DMS153 treated with DMSO at 0.1 percent for 48 hours (cell line): ENCODE results near the gene OLFM4.

ENCODE experiments used
- DNase-seq: peaks from one replicate; lab custom pipeline; 2025; ENCODE audit not compliant: unreplicated experiment; lab: John Stamatoyannopoulos, UW

The OLFM4 gene

DNA sequence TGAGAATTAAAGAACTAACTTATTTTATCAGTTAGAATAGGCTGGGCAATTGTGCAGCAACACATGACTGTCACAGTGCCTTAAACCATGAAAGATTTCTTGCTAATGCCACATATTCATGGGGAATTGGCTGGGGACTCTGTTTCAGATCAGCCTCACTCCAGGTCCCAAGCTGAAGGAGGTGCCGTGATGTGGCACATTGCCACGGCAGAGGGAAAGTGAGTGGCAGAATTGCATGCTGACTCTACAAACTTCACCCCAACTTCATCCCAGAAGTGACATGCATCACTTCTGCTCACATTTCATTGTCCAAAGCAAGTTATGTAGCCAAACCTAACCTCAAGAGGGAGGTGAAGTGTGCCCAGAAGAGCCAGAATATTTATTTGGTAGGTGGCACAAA, 37.8 kb downstream of the OLFM4 start:
- no peak for DNase-seq

DNA sequence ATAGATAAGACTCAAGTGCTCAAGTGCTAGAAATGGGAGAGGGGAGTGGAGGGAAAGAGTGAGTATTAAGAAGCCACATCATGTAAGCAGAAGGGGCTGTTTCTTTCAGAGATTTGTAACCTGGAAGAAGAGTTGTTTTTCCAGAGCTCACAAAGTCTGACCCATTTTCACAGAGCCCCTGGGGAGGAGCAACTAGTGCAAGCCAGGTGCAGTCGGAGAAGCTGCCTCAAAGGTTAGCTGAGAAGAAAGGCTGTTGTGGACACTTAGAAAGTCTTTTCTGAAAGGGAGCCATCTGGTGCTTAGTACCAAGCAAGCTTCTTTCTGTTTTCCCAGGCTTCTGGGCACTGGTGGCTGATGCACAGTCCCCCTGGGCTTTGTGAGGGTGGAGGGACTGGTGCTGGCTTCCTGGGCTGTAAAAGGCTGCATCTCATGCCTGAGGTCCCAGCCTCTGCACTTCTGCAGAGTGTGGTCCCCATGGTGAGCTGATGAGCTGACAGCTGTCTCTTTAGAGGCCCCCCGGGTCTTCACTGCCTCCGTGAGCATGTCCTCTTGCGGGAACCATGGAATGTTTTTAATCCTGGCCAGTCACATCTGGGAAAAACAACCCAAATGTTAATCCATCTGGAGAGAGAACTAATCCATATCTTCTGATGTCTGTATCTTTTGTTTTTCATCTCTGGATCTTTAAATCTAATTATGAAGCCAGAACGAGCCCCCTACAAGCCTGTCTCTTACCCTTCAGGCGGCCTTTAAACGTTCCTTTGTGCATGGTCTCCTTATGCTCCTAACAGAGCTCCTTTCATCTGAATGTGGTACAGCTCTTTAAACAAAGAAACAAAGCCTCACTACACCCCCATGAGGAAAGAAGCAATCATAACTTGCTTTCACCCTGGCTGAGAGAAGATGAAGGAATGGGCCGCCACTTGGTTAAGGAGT, 40.2 kb downstream of the OLFM4 start:
- no peak for DNase-seq

DNA sequence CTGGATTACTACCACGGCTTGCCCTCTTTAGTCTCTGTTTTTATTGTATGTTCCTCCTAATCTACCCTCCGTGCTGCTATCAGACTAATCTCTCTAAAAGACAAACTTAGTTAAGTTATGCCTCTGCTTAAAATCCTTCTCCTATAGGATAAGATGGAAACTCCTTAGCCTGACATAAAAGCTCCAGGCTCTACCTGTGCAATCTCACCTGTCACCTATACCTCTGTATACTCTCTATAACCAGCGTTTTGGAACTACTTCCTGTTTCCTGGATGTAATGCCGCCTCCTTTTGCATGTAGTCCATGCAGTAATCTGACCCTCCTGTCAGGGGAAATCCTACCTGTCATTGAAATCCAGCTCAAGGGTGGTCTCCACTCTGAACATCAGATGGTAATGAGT, 41.2 kb downstream of the OLFM4 start:
- no peak for DNase-seq

DNA sequence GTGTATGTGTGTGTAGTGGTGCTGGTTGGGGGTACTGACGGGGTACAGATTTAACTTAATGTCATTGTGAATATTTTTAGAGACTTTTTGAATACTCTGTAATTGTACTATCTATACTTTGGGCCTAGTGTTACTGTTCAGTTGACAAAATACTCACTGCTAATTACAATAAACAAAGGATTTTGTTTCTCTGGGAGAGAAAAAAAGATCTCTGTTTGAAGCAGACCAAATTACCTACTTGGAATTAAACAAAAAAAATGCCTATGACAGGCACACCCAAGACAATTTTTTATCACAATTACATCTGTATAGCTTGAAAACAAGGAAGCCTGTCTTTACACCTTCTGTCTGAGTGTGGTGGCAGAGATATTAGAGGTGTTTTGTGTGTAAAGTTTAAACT, 45.1 kb downstream of the OLFM4 start:
- no peak for DNase-seq

DNA sequence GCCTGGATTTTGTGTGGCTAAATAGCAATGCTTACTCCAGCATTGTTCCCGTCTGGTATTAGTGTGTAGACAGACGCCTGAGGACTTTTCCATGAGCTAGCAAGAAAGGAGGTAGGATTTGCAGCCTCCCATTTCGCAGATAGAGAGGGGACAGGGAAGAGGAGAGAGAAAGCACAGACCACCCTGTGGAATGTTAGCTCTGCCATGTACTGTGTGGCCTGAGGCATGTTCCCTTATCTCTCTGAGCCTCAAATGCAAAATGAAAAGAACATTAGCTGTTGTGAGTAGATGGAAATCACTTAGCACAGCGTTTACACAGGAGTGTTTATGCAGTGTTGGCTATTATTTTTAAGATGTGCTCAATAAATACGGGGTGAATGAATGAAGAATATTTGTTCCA, 45.5 kb downstream of the OLFM4 start:
- DNase-seq, result no peak

DNA sequence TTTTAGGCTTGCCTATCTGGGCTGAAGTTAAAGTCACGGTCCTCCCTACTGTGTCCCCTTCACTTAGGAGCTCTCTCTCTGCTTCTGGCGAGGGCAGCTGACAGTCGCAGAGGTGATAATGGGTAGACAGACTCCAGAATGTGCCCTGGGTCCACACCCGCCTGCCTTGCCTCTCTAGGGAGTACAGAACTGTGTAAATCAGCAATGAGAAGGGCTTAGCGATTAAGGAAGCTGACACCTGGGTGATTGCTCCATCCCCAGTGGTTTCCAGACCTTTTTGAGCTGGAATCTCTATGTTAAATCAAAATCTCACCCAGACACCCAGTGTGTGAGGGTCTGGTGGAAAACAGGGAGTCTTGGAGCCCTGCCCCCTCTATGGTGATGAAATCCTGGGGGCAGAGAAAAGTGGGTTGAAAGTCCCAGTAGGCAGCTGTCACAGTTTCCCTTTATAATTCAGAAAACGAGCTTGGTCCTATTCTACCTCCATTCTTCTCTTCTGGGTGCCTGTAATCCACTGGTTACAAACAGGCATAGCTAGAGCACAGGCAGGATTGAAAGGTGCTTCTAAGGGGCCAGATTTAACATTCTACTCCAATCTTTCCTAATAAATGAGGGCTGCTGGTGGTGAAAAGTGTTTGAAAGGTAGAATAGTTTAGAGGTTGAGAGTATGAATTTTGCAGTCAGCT, 46.9 kb downstream of the OLFM4 start:
- DNase-seq, result no peak

DNA sequence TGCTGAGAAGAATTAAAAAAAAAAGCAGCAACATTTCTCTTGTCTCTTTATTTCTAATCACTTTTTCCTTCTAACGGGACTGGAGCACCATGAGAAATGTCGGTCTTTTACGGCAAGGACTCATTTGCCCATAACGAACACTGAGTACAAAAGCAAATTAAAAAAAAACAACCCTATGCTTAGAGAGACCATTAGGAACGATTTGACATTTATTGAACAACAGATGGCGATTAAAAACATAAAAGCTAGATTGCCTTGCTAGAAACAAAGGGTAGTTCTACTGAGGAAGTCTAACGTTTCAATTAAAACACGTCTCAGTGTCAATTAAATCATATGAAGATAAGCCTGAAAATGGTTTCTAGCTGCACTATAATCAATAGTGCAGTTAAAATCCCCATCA, 51.1 kb downstream of the OLFM4 start:
- no peak for DNase-seq

DNA sequence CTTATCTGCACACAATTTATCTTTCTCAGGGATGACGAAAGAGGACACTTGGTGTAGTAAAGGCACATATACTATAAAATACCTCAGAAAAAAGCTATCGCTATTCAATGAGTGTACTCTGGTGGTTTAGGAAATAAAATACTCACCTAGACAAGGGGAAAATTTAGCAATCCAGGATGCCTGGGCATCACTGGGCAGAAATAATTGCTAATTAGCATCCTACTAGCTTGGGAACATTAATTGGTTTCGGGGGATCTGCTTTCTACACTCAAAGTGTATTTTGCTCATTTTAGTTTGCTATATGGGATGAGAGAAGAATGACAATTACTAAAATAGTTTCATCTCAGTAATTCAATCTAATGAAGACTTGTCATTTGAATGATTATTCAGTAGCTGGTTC, 60.3 kb downstream of the OLFM4 start:
- DNase-seq, result no peak

DNA sequence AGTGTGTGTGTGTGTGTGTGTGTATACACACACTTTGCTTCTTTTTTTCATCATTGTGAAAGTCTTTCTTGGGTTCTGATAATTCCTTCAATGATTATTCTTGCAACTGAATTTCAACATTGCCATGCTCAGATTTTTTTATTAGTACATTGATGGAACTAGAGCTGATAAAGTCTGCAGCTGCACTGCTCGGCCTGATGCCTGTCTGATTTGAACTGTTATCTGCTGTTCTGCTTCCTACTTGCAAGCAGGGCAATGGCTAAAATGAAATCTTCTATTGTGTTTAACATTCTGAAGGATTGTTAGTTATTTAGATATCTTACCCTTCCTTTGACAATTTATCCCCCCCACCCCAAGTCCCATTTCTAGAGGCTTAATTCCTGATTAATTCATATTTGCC, 61.3 kb downstream of the OLFM4 start:
- DNase-seq, result no peak

DNA sequence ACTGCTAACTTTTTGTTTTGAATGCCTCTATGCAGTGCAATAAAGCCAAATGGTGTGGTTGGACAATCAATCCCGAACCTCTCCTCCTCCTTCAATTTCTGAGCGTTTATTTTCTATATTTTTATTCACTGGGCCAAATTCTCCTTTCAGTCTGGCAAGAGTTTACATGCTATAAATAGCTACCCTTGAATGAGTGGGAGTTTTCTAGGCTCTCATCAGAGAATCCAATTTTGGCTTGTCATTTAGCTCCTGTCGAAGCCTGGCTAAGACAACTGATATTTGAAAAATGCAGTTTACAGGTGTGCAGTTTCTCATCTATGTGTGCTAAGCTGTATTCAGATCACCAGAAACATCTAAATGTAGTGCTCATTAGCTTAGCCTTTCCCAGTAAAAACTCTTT, 61.8 kb downstream of the OLFM4 start:
- DNase-seq, result no peak

DNA sequence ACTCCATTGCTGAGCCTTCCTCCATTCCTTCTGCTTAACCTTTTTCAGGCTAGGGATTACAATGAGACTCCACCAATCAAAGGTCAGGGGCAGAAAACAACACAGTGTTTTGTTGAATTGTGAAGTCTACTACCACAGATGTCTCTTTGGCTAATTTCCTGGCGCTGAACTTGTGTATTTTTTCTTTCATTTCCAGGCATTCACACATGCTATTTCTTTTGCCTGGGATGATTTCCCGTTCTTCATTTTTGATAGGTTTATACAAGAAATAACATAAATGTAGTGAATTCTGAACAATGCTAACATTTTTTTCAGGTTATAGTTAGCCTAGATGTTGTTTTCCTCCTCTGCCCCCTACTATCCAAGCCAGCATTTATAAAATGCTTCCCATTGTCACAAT, 64.3 kb downstream of the OLFM4 start:
- DNase-seq, result no peak

DNA sequence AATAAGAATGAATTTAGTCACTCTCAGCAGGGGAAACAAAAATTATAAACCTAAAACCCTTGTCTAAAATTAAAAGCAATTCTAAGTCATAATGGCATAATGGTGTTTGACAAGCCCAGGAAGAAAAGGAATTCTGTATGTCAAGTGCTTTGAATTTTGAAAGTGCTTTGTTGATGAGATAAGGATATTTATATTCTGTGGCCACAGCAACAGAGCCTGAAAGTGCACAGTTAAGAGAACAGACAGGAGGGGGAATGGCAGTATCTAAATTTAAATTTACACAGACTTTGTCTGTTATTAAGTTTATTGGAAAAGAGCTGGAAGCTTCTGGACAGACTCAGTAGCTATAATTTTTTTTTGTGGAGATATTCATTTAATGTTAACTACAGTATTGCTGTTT, 69.8 kb downstream of the OLFM4 start:
- DNase-seq, result no peak

DNA sequence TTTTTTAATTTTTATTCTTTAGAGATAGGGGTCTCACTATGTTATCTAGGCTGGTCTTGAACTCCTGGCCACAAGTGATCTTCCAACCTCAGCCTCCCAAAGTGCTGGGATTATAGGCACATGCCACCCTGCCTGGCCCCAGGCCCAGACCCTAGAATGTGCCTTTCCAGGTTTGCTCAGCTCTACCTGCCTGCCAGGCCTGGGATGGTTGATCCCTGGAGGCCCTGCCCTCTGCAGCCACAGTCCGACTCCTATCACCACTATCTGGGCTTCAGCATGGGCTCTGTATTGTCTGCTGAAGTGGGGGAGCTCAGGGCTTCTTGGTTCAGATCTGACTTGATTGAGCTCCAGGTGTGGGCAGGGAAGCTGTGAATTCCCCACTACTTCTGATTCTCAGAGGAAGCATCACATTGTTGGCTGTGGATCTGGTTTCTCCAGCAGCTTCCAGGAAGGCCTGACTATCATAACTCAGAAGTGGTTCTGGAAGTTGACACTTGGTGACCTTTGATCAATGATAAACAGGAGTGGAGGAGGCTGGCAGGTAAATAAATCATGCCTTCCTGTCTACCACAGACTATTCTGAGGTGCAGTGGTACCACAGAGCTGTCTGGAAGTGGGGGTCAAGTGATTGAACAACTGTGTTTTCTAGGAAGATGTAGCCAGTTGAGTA, 71.9 kb downstream of the OLFM4 start:
- DNase-seq, result no peak
